SK-N-SH (cell line): ENCODE data around the gene ARID1A. TPM values are rescaled to one million over a fixed set of nuclear protein-coding genes. Genes with fewer than 3 reads are reported as not detected.

Experiments
- CTCF ChIA-PET: fragments of 300-600, 350-600 bp; formaldehyde crosslinking; extraction: SDS; loops from one replicate; lab custom pipeline; 2021; lab: Yijun Ruan, JAX
- POLR2A ChIA-PET: fragments of 350-600 bp; sonication (Branson Sonifier 250); formaldehyde crosslinking; extraction: SDS; loops from one replicate; lab custom pipeline; 2020; ENCODE audit warnings: antibody characterized with exemption, inconsistent platforms; lab: Yijun Ruan, JAX
- DNase-seq: peaks from one replicate; pipeline ENCODE4 v3.0.0; 2012
- H2AFZ ChIP-seq: fragments of 200-600 bp; sonication (generic); 2 replicates; pipeline ENCODE4 v1.8.1; 2016; ENCODE audit warnings: antibody characterized with exemption, mild to moderate bottlenecking, low read depth
- H3F3A ChIP-seq: fragments of 200-600 bp; sonication (generic); replicated peaks from 2 replicates; pipeline ENCODE3; 2016; ENCODE audit warnings: antibody characterized with exemption, mild to moderate bottlenecking; ENCODE audit not compliant: insufficient read depth
- H3K27ac ChIP-seq, 2 experiments: fragments of 200-500 bp in 1 of 2; fragments of 200-600 bp in 1 of 2; sonication (Bioruptor generic) in 1 of 2; sonication (generic), shearing (Covaris generic) in 1 of 2; 2 replicates each; pipeline versions ENCODE4 v1.5.1 to v1.6.1; 2014 to 2016; ENCODE audit warnings: low read depth in 2 of 2, inconsistent platforms in 1 of 2, low read length in 1 of 2, mild to moderate bottlenecking in 1 of 2, mixed read lengths in 1 of 2
- H3K27me3 ChIP-seq: fragments of 200-600 bp; sonication (generic), shearing (Covaris generic); 2 replicates; pipeline ENCODE4 v1.6.1; 2016; ENCODE audit warnings: mixed run types; ENCODE audit not compliant: insufficient read depth
- H3K36me3 ChIP-seq, 2 experiments: fragments of 200-500 bp in 1 of 2; fragments of 200-600 bp in 1 of 2; sonication (Bioruptor generic) in 1 of 2; sonication (generic) in 1 of 2; replicated peaks in 1 of 2; 2 replicates each; pipeline versions ENCODE3 to v1.5.1; 2014 to 2016; ENCODE audit warnings: low read length in 1 of 2, mild to moderate bottlenecking in 1 of 2; ENCODE audit not compliant: insufficient read depth in 2 of 2, control insufficient read depth in 1 of 2
- H3K4me1 ChIP-seq, 2 experiments: fragments of 200-500 bp in 1 of 2; fragments of 200-600 bp in 1 of 2; sonication (Bioruptor generic) in 1 of 2; sonication (generic), shearing (Covaris generic) in 1 of 2; 2 replicates each; pipeline versions ENCODE4 v1.5.1 to v1.6.1; 2014 to 2016; ENCODE audit warnings: low read depth in 1 of 2, low read length in 1 of 2, mixed run types in 1 of 2; ENCODE audit not compliant: insufficient read depth in 2 of 2, control insufficient read depth in 1 of 2
- H3K4me2 ChIP-seq: fragments of 200-600 bp; sonication (generic), shearing (Covaris generic); 2 replicates; pipeline ENCODE4 v1.6.1; 2017; ENCODE audit warnings: mixed run types
- H3K4me3 ChIP-seq, 2 experiments: fragments of 200-500 bp in 1 of 2; fragments of 200-600 bp in 1 of 2; sonication (Bioruptor generic) in 1 of 2; sonication (generic), shearing (Covaris generic) in 1 of 2; 2 replicates each; pipeline versions ENCODE4 v1.5.1 to v1.8.1; 2014 to 2016; ENCODE audit warnings: low read depth in 2 of 2, inconsistent platforms in 1 of 2, low read length in 1 of 2, mild to moderate bottlenecking in 1 of 2, mixed read lengths in 1 of 2, moderate library complexity in 1 of 2
- H3K79me2 ChIP-seq: fragments of 200-600 bp; sonication (generic); 2 replicates; pipeline ENCODE4 v1.8.1; 2017; ENCODE audit warnings: mild to moderate bottlenecking; ENCODE audit not compliant: insufficient read depth
- H3K9ac ChIP-seq: fragments of 200-600 bp; sonication (generic); 2 replicates; pipeline ENCODE4 v1.6.1; 2017; ENCODE audit warnings: mixed run types
- H3K9me2 ChIP-seq: fragments of 200-600 bp; sonication (generic); 2 replicates; pipeline ENCODE4 v1.6.1; 2017; ENCODE audit warnings: mixed run types
- H3K9me3 ChIP-seq: fragments of 200-600 bp; sonication (generic); 2 replicates; pipeline ENCODE4 v1.6.1; 2017; ENCODE audit warnings: mixed run types, mild to moderate bottlenecking, moderate library complexity
- H4K20me1 ChIP-seq: fragments of 200-600 bp; sonication (generic); 2 replicates; pipeline ENCODE4 v1.6.1; 2017; ENCODE audit warnings: mild to moderate bottlenecking, mixed run types; ENCODE audit not compliant: insufficient read depth
- EZH2phosphoT487 ChIP-seq: fragments of 200-600 bp; sonication (generic); IDR thresholded peaks from 2 replicates; pipeline ENCODE4 v1.6.1; 2017; ENCODE audit warnings: low read depth, mixed run types, mild to moderate bottlenecking, antibody characterized with exemption, moderate library complexity, borderline replicate concordance
- GABPA ChIP-seq: IDR thresholded peaks from 2 replicates; pipeline ENCODE4 v1.4.0; 2012; ENCODE audit warnings: low read depth, mild to moderate bottlenecking
- JUND ChIP-seq: IDR thresholded peaks from 2 replicates; pipeline ENCODE4 v1.4.0; 2012
- MEF2A ChIP-seq: IDR thresholded peaks from 2 replicates; pipeline ENCODE4 v1.4.0; 2012; ENCODE audit warnings: low read depth, borderline replicate concordance
- MXI1 ChIP-seq: IDR thresholded peaks from 2 replicates; pipeline ENCODE4 v1.6.1; 2012; ENCODE audit warnings: mild to moderate bottlenecking, low read depth, low read length, improper control_type of control experiment
- NFIC ChIP-seq: IDR thresholded peaks from 2 replicates; pipeline ENCODE4 v1.4.0; 2012; ENCODE audit warnings: borderline replicate concordance
- NRF1 ChIP-seq: IDR thresholded peaks from 2 replicates; pipeline ENCODE4 v1.6.1; 2012; ENCODE audit warnings: low read depth, mild to moderate bottlenecking, low read length
- POLR2AphosphoS5 ChIP-seq: IDR thresholded peaks from 2 replicates; pipeline ENCODE4 v1.6.1; 2012; ENCODE audit warnings: low read depth, low read length
- RFX5 ChIP-seq: IDR thresholded peaks from 2 replicates; pipeline ENCODE4 v1.6.1; 2012; ENCODE audit warnings: mild to moderate bottlenecking, improper control_type of control experiment, low read length
- RXRA ChIP-seq: IDR thresholded peaks from 2 replicates; pipeline ENCODE4 v1.4.0; 2012; ENCODE audit warnings: low read depth, mild to moderate bottlenecking, borderline replicate concordance
- SIN3A ChIP-seq: IDR thresholded peaks from 2 replicates; pipeline ENCODE4 v1.6.1; 2012; ENCODE audit warnings: low read depth, mild to moderate bottlenecking, low read length, moderate library complexity, borderline replicate concordance
- SMC3 ChIP-seq: IDR thresholded peaks from 2 replicates; pipeline ENCODE4 v1.6.1; 2012; ENCODE audit warnings: low read depth, low read length, improper control_type of control experiment
- TAF1 ChIP-seq: IDR thresholded peaks from 2 replicates; pipeline ENCODE4 v1.6.1; 2012; ENCODE audit warnings: low read depth, mild to moderate bottlenecking, low read length, moderate library complexity, borderline replicate concordance
- TCF12 ChIP-seq: IDR thresholded peaks from 2 replicates; pipeline ENCODE4 v1.4.0; 2012
- TEAD4 ChIP-seq: IDR thresholded peaks from 2 replicates; pipeline ENCODE4 v1.4.0; 2012; ENCODE audit warnings: mild to moderate bottlenecking, borderline replicate concordance; ENCODE audit not compliant: insufficient read depth
- WGBS: methylation state at CpG from one replicate; pipeline ENCODE4 v1.1.6; 2017; ENCODE audit warnings: low lambda C conversion rate; 5-methylcytosine and 5-hydroxymethylcytosine counted together
- polyA plus RNA-seq, 3 experiments: library from polyadenylated mRNA; depleted of rRNA; stranded (reverse); fragments of >200 nt; gene quantifications; 2 replicates each; pipeline ENCODE4 v1.2.3, GENCODE V29; 2012
- TF ChIP-seq, protein P1 (sequence below): IDR thresholded peaks from 2 replicates; pipeline ENCODE4; 2012
- TF ChIP-seq, protein P2 (sequence below): IDR thresholded peaks from 2 replicates; pipeline ENCODE4 v1.4.0; 2012; ENCODE audit warnings: low read depth, borderline replicate concordance
- TF ChIP-seq, protein P3 (sequence below): IDR thresholded peaks from 2 replicates; pipeline ENCODE4 v1.4.0; 2012; ENCODE audit warnings: low read depth

ARID1A gene
- polyA plus RNA-seq, 1 of the 3 experiments (the other 2 are of a cell fraction): 26.5 TPM

DNA sequence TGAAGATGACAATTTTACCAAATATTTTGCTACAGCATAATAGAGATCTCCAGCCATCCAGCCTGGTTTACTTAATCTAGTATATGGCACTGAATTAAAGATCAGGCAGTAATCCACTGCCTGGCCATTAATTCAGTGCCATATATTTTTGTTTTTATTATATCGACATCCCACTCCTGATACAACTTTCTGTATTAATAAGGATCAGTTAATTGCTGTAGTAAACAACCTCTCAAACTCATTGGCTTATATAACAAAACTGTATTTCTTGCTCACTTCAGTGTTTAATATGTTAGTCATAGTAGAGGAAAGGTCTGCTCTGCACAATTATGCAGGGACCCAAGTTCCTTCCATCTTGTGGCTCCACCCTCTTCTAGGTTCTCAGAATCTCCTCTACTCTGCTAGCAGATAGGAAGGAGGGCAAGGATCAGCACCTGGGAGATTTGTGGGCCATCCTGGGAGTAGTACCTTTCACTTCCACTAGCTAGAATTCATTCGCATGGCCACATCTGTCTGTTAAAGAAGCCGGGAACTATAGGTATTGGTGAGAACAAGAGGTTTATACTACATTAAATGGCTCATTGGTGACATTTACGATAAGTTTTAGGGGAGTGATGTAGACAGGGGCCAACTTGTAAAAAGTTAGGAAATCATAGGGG is 127.1 kb downstream of the ARID1A start (continued):
- TF ChIP-seq, protein P1, sequence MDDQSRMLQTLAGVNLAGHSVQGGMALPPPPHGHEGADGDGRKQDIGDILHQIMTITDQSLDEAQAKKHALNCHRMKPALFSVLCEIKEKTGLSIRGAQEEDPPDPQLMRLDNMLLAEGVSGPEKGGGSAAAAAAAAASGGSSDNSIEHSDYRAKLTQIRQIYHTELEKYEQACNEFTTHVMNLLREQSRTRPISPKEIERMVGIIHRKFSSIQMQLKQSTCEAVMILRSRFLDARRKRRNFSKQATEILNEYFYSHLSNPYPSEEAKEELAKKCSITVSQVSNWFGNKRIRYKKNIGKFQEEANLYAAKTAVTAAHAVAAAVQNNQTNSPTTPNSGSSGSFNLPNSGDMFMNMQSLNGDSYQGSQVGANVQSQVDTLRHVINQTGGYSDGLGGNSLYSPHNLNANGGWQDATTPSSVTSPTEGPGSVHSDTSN: no peak
- TF ChIP-seq NFIC: no peak

DNA sequence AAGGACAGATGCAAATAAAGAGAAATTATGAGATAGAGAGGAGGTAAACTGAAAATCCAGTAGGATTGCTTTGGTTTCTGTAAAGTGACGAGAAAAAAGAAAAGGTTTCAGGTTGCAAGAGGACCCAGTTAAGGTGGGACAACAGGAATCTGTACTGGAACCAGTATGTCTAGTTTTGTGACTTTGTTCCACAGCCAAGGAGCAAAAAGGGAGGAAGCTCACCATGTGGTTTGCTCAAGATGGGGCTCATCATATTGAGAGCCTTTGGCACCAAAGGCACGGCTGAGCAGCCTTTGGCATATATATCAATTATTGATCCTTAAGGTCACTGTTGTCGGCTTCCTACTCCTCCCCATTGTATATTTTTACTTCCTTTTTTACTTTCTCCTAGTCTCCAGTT is 128.9 kb downstream of the ARID1A start:
- DNase-seq: no peak
- no peak overlapping the region for H2AFZ ChIP-seq
- H3K4me2 ChIP-seq: no peak overlapping the region
- H3K9me3 ChIP-seq: no peaks in the 10 kb centered on the region
- POLR2A ChIA-PET: no interaction called here
- no peaks in the 10 kb centered on the region for H4K20me1 ChIP-seq
- H3K27me3 ChIP-seq: no peaks in the 10 kb centered on the region
- H3K36me3 ChIP-seq: no peaks in the 10 kb centered on the region
- WGBS: 100% methylated on average over 3 of the region's 3 CpGs
- no peaks in the 10 kb centered on the region for H3K9me2 ChIP-seq
- no peak overlapping the region for H3K4me3 ChIP-seq
- no peaks in the 10 kb centered on the region for H3F3A ChIP-seq
- H3K4me1 ChIP-seq: peaks cover 6 to 21% of the 10 kb centered on the region in 2 experiments; a peak in 2 of 4 replicates
- CTCF ChIA-PET: interaction anchor here (0.7 to 1.3 kb wide), 4 partner anchors 12 to 290 kb away, joined by 3 to 8 read pairs (median 4); no protein-coding TSS in a partner anchor
- H3K27ac ChIP-seq: no peak overlapping the region
- no peak for TF ChIP-seq JUND
- TF ChIP-seq, protein P2, sequence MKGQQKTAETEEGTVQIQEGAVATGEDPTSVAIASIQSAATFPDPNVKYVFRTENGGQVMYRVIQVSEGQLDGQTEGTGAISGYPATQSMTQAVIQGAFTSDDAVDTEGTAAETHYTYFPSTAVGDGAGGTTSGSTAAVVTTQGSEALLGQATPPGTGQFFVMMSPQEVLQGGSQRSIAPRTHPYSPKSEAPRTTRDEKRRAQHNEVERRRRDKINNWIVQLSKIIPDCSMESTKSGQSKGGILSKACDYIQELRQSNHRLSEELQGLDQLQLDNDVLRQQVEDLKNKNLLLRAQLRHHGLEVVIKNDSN: no peak
- TF ChIP-seq SIN3A: no peak
- no peak for TF ChIP-seq MXI1
- no peak for TF ChIP-seq TEAD4
- no peak for TF ChIP-seq MEF2A
- no peak for TF ChIP-seq GABPA
- no peak for TF ChIP-seq NRF1
- no peak for TF ChIP-seq EZH2phosphoT487
- no peak for TF ChIP-seq TCF12
- TF ChIP-seq RXRA: no peak
- TF ChIP-seq TAF1: no peak
- TF ChIP-seq SMC3: no peak
- TF ChIP-seq RFX5: no peak
- no peak for TF ChIP-seq NFIC
- TF ChIP-seq POLR2AphosphoS5: no peak
- TF ChIP-seq, protein P3, sequence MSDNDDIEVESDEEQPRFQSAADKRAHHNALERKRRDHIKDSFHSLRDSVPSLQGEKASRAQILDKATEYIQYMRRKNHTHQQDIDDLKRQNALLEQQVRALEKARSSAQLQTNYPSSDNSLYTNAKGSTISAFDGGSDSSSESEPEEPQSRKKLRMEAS: no peak
- TF ChIP-seq, protein P1: no peak
- no peak overlapping the region for H3K9ac ChIP-seq
- H3K79me2 ChIP-seq: peaks cover 27% of the 10 kb centered on the region
